NCI-H2107 treated with DMSO at 0.1 percent for 48 hours (cell line): Measurements from ENCODE around the gene GALNT18.

Experiments
- DNase-seq: peaks from one replicate; lab custom pipeline; 2025; ENCODE audit not compliant: unreplicated experiment; lab: John Stamatoyannopoulos, UW

GALNT18 gene

DNA sequence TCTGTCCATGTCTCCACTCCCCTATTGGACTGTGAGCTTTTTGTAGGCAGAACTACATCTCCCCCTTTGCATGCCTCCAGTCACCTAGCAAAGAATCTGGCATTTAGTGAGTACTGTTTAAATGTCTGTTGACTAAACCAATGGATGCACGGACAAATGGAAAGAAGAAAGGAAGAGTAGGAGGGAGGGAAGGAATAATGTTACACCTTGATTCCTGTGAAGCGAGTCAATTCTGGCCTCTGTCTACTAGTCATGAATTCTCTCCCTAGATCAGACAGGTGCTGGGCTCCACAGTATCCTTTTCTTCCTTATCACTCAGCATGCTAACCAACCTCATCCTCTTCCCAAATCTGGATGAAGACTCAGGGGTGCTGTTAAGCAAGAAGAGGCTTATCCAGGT is 33.6 kb downstream of the GALNT18 start:
- no peak for DNase-seq

DNA sequence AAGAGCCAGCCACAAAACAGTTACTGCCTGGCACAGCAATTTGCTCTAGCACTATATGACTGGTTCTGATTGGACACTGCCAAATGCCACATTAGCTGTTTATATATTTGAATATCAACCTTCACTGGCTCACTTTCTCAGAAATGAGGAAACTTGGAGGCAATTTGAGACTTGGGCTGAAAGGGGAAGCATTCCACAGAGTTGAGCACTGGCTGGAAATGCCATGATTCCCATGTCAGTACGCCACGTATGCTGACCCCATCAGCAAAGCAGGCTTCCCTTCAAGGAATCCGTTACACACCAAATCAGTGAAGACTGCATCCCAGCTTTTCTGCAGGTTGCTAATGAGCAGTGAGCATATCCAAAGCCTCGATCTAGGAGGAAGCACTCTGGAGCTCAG is 34.7 kb downstream of the GALNT18 start:
- DNase-seq: no peak

DNA sequence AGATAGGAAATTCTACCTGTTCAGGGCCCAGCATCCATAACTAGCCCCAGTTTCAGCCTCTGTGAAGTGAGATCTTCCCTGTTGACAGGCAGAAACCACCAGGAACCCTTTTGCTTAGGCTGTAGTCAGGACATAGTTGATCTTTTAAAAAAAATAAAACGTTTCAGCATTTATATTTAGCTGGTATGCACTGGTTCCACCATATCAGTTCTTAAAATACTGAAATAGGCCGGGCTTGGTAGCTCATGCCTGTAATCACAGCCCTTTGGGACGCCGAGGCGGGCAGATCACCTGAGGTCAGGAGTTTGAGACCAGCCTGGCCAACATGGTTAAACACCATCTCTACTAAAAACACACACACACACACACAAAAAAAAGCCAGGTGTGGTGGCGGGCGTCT is 35.3 kb downstream of the GALNT18 start:
- DNase-seq: no peak

DNA sequence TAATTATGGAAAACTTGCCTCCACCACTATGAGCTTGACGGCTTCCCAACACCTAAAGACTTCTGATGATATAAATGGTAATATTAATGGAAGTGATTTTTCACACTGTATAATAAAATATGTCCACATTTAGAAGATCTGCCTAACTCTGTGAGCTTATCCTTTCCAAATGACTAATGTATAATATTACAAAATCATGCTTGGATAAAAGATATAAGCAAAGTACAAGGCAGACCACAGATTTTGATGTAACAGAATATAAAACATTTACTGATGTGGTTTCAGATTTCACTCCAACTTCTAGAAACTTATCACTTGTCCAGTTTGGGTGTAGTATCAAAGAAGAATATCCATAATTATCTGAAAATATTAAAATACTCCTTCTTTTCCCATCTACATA is 36.9 kb downstream of the GALNT18 start:
- no peak for DNase-seq

DNA sequence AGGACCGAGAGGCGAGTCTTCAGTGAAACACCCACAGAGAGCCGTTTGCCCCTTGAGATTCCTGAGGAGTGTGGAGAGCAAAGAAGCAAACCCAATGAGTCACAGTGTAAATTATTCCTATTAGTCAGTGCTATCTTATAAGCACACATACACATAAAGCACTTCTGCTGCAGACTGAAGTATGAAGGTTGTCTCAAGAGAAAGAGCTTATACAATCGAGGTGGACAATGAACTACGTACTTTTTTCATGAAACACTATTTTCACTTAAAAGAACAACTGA is 37.3 kb downstream of the GALNT18 start:
- no peak for DNase-seq

DNA sequence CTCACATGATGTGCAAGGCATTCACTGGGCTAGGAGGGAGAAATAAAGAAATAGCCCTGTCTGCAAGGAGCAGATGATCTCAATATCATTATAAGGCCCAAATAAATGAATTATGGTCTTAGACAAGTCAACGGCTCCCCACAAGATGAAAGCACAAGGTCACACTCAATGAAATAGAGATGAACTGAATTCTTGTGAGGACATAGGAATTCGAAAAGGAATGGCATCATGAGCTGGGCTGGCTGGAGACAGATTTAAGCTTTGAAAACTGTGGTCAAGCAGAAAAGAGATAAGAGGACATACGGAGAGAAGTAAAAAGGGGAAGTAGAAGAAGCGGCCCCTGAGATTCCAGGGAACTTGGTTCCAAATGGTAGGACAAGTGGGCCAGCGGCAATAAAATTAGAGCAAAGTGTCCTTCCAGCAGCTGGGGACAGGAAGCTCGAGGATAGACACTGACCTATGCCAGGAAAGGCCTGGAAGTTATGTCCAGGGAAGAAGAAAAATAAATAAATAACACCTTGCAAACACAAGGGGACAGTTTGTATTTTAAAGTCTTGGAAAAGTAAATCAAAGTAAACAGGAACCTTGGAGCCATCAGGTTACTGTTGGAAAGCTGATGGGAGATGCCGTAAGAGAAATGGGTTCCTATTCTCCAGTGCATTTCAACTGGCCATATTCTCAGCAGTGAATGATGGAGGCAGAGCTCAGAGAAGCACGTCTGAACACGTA is 37.8 kb downstream of the GALNT18 start:
- no peak for DNase-seq

DNA sequence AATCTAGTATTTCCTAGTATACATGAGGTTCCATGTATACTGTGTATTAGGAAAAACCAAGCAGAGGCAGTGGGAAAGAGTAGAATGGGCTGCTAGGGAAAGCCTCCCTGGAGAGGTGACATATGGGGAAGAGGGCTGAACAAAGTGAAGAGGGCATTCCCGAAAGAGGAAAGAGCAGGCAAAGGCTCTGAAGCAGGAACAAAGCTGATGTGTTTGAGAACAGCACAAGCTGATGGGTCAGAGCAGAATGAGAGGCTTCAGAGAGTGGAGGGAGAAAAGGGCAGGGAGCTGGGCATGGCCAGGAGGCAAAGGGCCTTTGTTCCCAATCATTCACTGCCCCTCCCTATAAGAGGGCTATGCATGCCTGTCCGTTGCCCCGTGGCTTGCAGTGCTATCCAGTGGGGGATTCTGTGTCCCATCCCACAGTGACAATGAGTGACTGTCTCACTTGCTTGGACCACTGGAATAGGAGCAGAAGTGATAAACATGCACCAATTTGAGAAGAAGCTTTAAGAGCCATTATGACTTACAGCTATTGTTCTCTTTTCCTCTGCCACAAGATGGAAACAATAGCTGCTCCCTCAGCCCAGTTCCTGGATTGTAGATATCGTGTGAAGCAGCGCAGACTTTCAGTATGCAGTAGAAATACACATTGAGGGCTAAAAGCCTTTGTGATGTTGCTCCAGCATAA is 39.6 kb downstream of the GALNT18 start:
- DNase-seq: peak; percentile 23

DNA sequence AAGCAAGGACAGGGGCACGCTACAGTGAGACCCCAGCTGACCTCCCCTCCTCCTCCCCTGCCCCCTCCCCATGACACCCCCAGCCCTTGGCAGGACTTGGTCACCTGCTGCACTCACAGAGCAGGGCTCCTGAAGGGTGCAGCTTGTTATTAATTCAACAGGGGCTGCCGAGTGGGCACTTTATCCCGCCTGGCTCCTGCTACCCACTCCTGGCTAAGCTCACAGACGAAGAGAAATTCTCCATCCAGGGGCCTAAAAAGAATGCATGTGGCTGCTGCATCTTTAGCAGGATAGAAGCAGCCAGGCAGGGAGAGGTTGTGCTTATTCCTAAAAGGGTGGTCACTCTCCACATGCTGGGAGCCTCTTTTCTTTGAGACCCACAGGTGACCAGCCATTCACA is 40.3 kb downstream of the GALNT18 start:
- no peak for DNase-seq

DNA sequence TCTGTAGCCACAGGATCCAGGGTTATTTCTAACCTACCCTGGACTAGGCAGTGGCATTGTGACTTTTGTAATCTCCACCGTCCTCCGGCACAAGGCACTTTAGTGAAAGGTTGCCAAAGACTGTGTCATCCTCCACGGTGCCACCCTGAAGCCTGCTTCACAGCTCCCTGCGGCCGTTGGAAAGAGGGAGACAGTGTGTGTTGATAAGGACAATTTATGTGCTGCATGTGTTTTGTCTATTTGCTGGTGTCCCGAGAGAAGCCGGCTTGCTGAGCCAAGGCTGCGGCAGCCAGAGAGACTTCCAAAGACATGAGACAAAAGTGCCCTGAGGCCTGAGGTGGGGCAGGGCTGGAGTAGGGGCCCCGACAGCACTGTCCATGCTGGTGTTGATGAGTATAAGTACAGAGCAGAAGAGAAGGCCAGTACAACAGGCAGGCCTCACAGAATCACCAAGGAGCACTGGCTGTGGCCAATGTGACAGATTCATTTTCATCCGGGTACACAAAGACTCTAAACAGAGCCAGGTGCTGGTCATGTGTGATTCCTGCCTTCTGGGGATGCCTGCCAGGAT is 40.9 kb downstream of the GALNT18 start:
- peak; percentile 28 for DNase-seq

DNA sequence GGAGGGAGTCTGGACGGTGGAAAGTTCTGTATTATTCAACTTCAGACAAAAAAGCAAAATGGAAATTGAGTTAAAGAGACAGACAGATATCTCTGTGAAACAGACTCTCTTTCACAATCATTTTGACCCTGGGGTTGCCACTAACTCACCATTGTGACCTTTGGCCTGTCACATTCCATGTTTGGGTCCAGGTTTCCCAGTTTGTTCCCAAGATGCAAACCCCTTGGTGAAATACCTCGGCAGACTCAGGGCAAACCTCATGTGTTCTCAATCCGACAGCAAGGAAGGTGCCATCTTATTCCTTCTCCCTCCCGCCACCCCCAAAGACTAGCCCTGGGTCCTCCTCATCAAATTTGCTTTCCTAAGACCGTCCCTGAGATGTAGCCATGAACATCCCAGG is 41.8 kb downstream of the GALNT18 start:
- no peak for DNase-seq

DNA sequence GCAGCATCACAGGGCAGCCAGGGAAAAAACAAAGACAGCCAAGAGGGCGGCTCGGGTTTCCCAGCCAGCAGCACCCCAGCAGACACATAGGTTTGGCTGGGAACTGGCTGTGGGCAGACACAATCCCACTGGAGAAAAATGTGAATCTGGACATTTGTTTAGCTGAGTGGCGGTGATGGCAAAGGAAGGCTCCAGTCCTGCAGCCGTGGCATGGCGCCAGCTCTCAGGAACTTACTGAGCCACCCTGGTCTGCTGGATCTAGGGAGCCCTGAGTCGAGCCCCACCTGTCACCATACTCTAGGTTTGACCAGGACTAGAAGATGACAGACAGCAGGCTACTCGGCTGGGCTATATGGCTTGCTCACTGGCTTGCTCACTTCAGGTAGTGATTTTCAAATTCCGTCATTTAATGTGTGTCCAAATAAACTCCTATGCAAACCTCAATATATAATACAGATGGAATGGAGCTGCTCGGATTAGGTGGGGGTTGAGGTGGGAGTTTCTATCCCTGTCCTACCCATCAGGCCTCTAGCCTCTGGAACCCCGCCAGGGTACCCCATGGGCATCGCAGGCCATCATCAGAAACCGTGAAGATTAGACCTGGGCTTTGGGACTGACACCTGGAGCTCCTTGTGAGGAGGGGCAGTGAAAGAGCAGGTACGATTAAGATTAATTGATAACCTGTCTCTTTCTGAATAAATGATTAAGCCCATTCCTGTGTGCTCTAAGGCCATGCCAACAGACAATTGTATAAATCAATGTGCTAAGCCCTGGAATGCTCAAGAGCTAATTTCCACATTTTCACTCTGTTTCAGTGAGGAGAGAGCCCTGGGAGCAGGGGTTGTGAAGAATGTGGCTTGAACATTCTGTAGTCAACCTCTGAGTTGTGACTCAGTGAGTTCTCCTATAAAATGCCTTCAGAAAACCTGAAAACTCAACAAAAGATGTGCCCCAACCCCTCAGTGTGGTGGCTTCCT is 42.5 kb downstream of the GALNT18 start:
- no peak for DNase-seq

DNA sequence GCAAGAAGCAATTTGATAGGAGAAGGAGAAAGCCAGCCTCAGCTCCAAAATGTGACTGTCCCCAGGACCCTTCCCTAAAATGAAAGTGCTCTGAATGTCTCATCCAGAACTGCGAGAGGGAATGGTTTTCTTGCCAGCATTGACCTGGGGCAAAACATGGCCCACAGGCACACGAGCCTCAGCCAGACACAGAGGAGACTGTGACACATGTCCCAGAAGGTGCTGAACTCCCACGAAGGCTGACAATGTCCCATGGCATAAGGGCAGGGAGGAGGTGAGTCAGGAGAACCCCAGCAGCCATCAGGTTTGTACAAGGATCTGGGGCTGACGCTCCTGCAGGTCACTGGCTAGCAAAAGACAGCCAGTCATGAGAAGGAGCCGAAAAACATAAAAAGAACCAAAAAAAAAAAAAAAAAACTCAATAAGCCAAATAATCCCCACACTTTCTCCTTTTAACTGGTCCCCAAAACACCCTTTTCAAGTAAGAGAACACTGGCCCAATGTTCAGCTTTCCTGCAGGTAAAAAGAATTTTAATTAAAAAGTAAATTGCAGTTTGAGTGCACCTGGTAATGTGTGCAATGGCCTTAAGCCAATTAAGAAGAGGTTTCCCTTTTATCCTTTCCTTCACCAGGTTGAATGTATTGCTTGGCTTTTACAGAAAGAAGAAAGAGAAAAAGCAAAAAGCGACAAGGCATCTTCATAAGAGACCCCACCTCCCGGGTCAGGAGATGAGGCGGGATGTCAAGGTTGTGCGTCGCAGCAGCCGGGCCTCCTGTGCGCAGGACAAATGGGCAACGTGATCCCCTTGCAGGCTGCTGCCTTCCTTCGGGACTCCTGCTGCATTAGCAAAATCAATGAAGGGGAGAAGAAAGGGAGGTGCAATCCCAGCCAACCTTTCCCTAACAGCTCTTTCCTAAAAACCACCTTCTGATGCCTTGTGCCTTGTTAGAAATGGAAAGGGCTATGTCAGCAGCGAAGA is 43.6 kb downstream of the GALNT18 start:
- peak; percentile 61 for DNase-seq

DNA sequence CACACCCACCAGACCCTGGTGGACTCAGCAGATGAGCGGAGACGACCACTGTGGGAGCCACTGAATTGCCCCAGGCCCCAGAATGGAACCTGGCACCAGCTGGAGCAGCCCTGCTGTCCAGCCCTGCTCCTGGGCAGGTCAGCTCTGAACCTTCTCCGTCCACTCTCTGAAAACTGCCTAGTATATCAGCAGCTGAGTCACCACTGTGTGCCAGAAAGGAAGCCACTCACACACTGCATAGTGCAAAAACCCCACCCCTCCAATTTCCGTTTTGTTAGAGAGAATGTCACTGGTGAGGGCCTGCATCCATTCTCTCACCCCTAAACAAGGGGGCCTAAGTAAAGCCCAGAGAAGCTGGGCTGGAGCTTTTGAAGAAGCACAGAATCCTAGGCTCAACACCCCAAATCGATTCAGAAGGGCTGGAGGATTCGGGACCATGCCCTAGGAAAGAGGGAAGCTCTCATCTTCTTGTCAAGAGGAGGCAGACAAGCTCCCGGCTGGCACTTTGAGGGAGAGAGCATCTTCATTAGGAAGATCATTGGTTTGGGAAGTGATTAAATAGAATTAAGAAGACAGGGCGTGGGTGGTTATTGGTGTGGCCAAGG is 44.5 kb downstream of the GALNT18 start:
- DNase-seq: no peak

DNA sequence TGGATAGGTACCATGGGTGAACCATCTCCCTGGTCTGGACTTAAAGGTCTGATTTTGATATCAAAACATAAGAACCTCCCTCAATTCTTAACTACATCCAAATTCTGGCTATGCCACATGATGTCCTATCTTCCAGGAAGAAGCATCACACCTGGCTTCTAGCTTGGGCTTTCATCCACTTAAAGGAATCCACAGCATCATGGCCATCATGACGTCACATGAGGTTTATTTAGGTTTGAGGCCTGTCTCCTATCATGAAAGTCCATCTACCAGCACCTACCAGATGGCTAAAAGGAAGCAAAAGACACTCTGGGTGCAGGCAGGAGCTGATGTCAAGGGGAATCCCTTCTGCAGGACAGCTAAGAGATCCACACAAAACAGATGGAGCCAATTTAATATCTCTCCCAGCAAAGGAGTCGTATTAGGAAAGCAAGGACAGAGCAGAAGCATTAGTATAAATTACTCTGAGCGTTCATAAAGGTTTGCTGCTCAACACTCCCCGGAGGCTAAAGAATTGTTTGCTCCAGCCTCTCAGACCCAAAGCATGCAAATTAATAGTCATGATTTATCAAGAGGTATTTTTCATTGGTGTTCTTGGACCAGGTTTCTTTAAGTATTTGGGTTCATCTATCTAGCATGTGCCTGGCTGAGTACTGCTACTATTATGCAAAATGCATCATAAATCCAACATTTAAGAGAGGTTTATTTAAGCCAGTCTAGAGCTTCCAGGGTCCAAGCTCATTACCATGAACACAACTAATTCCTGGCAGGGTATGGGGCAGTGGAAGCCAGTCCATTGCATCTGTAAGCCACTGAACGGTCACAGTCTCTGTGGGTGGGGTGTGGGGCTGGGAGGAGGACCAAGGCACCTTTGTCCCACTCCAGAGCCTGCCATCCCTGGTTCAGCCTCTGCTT is 47.2 kb downstream of the GALNT18 start:
- DNase-seq: no peak

DNA sequence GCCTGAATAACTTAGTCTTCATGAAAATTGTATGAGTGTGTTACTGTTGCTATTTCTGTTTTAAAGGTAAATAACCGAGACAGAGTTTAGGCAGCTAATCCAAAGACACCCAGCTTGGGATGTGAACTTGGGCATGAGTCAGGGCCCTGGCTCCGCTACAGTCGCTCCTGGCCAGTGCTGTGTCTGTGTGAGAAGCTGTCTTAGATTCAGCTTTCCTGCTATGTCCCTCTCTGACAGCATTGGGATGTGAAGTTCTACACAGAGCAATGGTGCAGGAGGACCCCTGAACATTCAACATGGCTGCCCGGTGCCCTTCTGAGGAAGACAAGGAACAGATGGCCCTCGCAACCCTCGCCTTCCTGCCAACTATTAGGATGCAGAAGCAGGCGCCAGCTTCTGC is 49.4 kb downstream of the GALNT18 start:
- DNase-seq: no peak

DNA sequence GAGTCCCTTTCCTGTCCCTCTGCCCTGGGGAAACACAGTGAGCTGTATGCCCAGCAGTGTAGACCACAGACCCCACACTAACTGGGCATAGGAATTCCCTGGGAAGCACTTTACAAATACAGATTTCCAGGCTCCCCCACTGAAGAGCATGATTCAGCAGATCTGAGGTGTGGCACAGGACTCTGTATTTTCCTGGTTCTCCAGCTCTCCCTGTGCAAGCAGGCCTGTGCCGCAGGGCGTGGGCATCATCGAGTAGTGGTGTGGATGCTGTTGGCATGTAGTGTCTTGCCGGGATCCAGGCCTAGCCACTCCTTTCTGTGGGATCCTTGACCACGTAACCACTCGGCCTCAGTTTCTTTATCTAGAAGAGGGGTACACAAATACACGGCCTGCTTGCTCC is 49.9 kb downstream of the GALNT18 start:
- DNase-seq: no peak

DNA sequence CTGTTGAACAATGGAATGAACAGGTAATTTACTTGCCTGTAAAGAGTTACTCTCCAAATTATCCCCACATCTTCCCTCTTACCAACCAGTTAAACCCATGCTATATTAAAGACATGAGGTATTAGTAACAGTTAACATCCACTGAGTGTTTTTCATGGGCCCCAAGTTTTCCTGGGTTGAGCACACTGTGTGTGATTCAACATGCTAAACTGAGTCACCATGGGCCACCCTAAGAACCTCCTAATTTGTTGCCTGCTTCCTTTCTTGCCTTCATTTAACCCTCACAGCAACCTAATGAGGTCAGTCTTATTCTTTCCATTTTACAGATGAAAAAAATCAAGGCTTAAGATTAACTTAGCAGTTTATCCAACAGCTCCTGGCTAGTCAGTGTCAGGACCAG is 51.0 kb downstream of the GALNT18 start:
- no peak for DNase-seq

DNA sequence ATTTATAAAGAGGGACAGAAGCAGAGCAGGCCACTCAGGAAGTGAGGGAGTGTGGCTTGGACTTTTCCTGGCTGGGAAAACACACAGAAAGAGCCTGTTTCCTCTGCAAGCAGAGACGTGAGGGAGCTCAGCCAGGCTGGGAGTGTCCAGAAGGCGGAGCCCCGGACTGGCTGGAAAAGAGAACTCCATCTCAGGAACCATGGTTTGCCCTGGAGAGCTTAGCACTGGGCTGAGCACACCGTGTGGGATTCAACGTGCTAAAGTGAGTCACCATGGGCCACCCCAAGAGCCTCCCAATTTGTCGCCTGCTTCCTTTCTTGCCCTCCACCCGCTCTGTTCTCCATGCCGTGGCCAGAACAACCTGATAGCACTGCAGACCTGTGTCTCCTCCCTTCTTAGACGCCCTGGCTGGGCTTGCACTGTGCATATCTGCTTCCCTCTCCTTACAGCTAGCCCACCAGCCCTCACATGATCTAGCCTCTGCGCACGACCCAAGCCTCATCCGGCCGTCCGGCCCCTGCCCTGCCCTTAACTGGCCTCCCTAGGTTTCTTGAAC is 51.8 kb downstream of the GALNT18 start:
- no peak for DNase-seq
